GM21825 (cell line): ENCODE results near the gene CUEDC1.

Experiments used
- ATAC-seq: cut with Tn5 transposase; IDR thresholded peaks from one replicate; pipeline ENCODE4 v1.9.1; 2021; ENCODE audit warnings: mild to moderate bottlenecking, moderate library complexity; ENCODE audit not compliant: unreplicated experiment

Gene CUEDC1

GRCh38 chr17:57919918-57920317 lies 35.3 kb downstream of the CUEDC1 start:
- no peak for ATAC-seq

GRCh38 chr17:57918017-57918895 lies 37.0 kb downstream of the CUEDC1 start:
- no peak for ATAC-seq

- ATAC-seq: no peak
Observed at GRCh38 chr17:57916925-57917858, 38.0 kb downstream of the CUEDC1 start.

- no peak for ATAC-seq
Observed at GRCh38 chr17:57915985-57916757, 39.0 kb downstream of the CUEDC1 start.

- ATAC-seq: no peak
Observed at GRCh38 chr17:57915544-57915943, 39.7 kb downstream of the CUEDC1 start.

GRCh38 chr17:57914273-57915142 lies 40.7 kb downstream of the CUEDC1 start:
- no peak for ATAC-seq

- no peak for ATAC-seq
Observed at GRCh38 chr17:57913575-57914272, 41.5 kb downstream of the CUEDC1 start.

- ATAC-seq: no peak
Observed at GRCh38 chr17:57911834-57912673, 43.2 kb downstream of the CUEDC1 start.

- no peak for ATAC-seq
Observed at GRCh38 chr17:57910462-57911420, 44.5 kb downstream of the CUEDC1 start.

GRCh38 chr17:57909551-57909950 lies 45.7 kb downstream of the CUEDC1 start:
- no peak for ATAC-seq

GRCh38 chr17:57908278-57908677 lies 46.9 kb downstream of the CUEDC1 start:
- no peak for ATAC-seq

- no peak for ATAC-seq
Observed at GRCh38 chr17:57906910-57907309, 48.3 kb downstream of the CUEDC1 start.

- no peak for ATAC-seq
Observed at GRCh38 chr17:57905875-57906455, 49.2 kb downstream of the CUEDC1 start.

- no peak for ATAC-seq
Observed at GRCh38 chr17:57903961-57904360, 51.3 kb downstream of the CUEDC1 start.

- peak; percentile 68 for ATAC-seq
Observed at GRCh38 chr17:57902800-57903759, 52.1 kb downstream of the CUEDC1 start.
